Measurements from ENCODE around the gene LRRC49. TPM values are rescaled to one million over a fixed set of nuclear protein-coding genes. Genes with fewer than 3 reads are reported as not detected.
A peak's percentile ranks its signal among the peaks of the same experiment; 100 is the strongest.

LRRC49 gene
- total RNA-seq, 1 donor = 18.1 TPM

GRCh38 chr15:70852501-70853317 lies 39.9 kb upstream of the LRRC49 start:
- peaks cover 19% of the 10 kb centered on the region for H3K36me3 ChIP-seq (ENCODE audit: insufficient read depth, low read length)
- H3K79me2 ChIP-seq (ENCODE audit: insufficient read depth, low read length) = peaks cover 50% of the 10 kb centered on the region
- H4K20me1 ChIP-seq (ENCODE audit: insufficient read depth, low read length) = peaks cover 16% of the 10 kb centered on the region
- peak overlapping the region; percentile 93 for H3K4me2 ChIP-seq (ENCODE audit: insufficient read depth, low read length)
- peak overlapping the region; percentile 97 for H3K4me3 ChIP-seq (ENCODE audit: insufficient read depth, low read length)
- peaks cover 57% of the 10 kb centered on the region for H3K4me1 ChIP-seq (ENCODE audit: insufficient read depth, low read length)
- peak overlapping the region; percentile 79 for H2AFZ ChIP-seq (ENCODE audit: low read length)
- H3K27ac ChIP-seq (ENCODE audit: low read depth, low read length) = peak overlapping the region; percentile 97
- no peaks in the 10 kb centered on the region for H3K9me3 ChIP-seq (ENCODE audit: low read depth, low read length)
- TF ChIP-seq CTCF (IDR thresholded peaks at IDR 0.05; ENCODE audit: extremely low read depth, low read depth, low read length) = no peak
- H3K27me3 ChIP-seq (ENCODE audit: insufficient read depth, low read length) = no peaks in the 10 kb centered on the region
- DNase-seq (ENCODE audit: insufficient read length, low spot score, missing footprints) = peak; percentile 97

- H3K4me3 ChIP-seq (ENCODE audit: insufficient read depth, low read length) = peak overlapping the region; percentile 97
- peaks cover 19% of the 10 kb centered on the region for H3K36me3 ChIP-seq (ENCODE audit: insufficient read depth, low read length)
- H3K4me1 ChIP-seq (ENCODE audit: insufficient read depth, low read length) = peaks cover 60% of the 10 kb centered on the region
- H3K4me2 ChIP-seq (ENCODE audit: insufficient read depth, low read length) = peak overlapping the region; percentile 93
- peaks cover 16% of the 10 kb centered on the region for H4K20me1 ChIP-seq (ENCODE audit: insufficient read depth, low read length)
- no peaks in the 10 kb centered on the region for H3K27me3 ChIP-seq (ENCODE audit: insufficient read depth, low read length)
- H2AFZ ChIP-seq (ENCODE audit: low read length) = peak overlapping the region; percentile 79
- H3K79me2 ChIP-seq (ENCODE audit: insufficient read depth, low read length) = peaks cover 44% of the 10 kb centered on the region
- H3K27ac ChIP-seq (ENCODE audit: low read depth, low read length) = peak overlapping the region; percentile 97
- peak; percentile 95 for DNase-seq (ENCODE audit: insufficient read length, low spot score, missing footprints)
- no peak for TF ChIP-seq CTCF (IDR thresholded peaks at IDR 0.05; ENCODE audit: extremely low read depth, low read depth, low read length)
- no peaks in the 10 kb centered on the region for H3K9me3 ChIP-seq (ENCODE audit: low read depth, low read length)
Measured at GRCh38 chr15:70853318-70853972, 39.2 kb upstream of the LRRC49 start.

- peaks cover 44% of the 10 kb centered on the region for H3K79me2 ChIP-seq (ENCODE audit: insufficient read depth, low read length)
- no peaks in the 10 kb centered on the region for H3K27me3 ChIP-seq (ENCODE audit: insufficient read depth, low read length)
- H3K9me3 ChIP-seq (ENCODE audit: low read depth, low read length) = no peaks in the 10 kb centered on the region
- peak within 1 kb of the TSS; percentile 97 for H3K4me3 ChIP-seq (ENCODE audit: insufficient read depth, low read length)
- H4K20me1 ChIP-seq (ENCODE audit: insufficient read depth, low read length) = peaks cover 16% of the 10 kb centered on the region
- peak within 1 kb of the TSS; percentile 93 for H3K4me2 ChIP-seq (ENCODE audit: insufficient read depth, low read length)
- H2AFZ ChIP-seq (ENCODE audit: low read length) = peak within 1 kb of the TSS; percentile 85
- H3K27ac ChIP-seq (ENCODE audit: low read depth, low read length) = peak within 1 kb of the TSS; percentile 97
- peak; percentile 90 for DNase-seq (ENCODE audit: insufficient read length, low spot score, missing footprints)
- peaks cover 60% of the 10 kb centered on the region for H3K4me1 ChIP-seq (ENCODE audit: insufficient read depth, low read length)
- peaks cover 19% of the 10 kb centered on the region for H3K36me3 ChIP-seq (ENCODE audit: insufficient read depth, low read length)
- no peak for TF ChIP-seq CTCF (IDR thresholded peaks at IDR 0.05; ENCODE audit: extremely low read depth, low read depth, low read length)
Measured at GRCh38 chr15:70853973-70854665, 38.5 kb upstream of the LRRC49 start, which contains the start of gene LARP6. LARP6 (minus strand) TSS chr15:70854157; CDS start chr15:70854088, 69 bp downstream.

Measured in osteoblast (primary cell).